Stimulated activated CD4-positive, alpha-beta T cell treated with anti-CD3 and anti-CD28 coated beads, Interleukin-4, amount 100 ng/mL, for 48 hours (primary cell): ENCODE data around the gene SMOC2.

Source experiments
- DNase-seq, 2 donors: peaks; one replicate each; pipeline ENCODE4 v3.0.0-alpha.2; 2020; ENCODE audit warnings: low read depth in 2 of 2

Gene SMOC2

GRCh38 chr6:168480481-168480880, 39.5 kb downstream of the SMOC2 start:
- no peak for DNase-seq

GRCh38 chr6:168485818-168486217, 44.8 kb downstream of the SMOC2 start:
- no peak for DNase-seq

- DNase-seq: no peak
Observed at GRCh38 chr6:168490757-168491156, 49.8 kb downstream of the SMOC2 start.

- no peak for DNase-seq
Observed at GRCh38 chr6:168493976-168494375, 53.0 kb downstream of the SMOC2 start.

GRCh38 chr6:168494726-168495125, 53.7 kb downstream of the SMOC2 start:
- DNase-seq: no peak

GRCh38 chr6:168495133-168495532, 54.1 kb downstream of the SMOC2 start:
- no peak for DNase-seq

GRCh38 chr6:168495636-168496035, 54.7 kb downstream of the SMOC2 start:
- DNase-seq: no peak

- no peak for DNase-seq
Observed at GRCh38 chr6:168496139-168496996, 55.4 kb downstream of the SMOC2 start.

GRCh38 chr6:168496997-168497331, 56.0 kb downstream of the SMOC2 start:
- DNase-seq: no peak

- DNase-seq: no peak
Observed at GRCh38 chr6:168497381-168497780, 56.4 kb downstream of the SMOC2 start.

- DNase-seq: no peak
Observed at GRCh38 chr6:168498161-168498843, 57.3 kb downstream of the SMOC2 start.

- DNase-seq: no peak
Observed at GRCh38 chr6:168499045-168499650, 58.2 kb downstream of the SMOC2 start.

- DNase-seq: no peak
Observed at GRCh38 chr6:168500519-168500918, 59.5 kb downstream of the SMOC2 start.

GRCh38 chr6:168501561-168501960, 60.6 kb downstream of the SMOC2 start:
- no peak for DNase-seq

GRCh38 chr6:168504366-168504765, 63.4 kb downstream of the SMOC2 start:
- DNase-seq: no peak

- DNase-seq: no peak
Observed at GRCh38 chr6:168506460-168506859, 65.5 kb downstream of the SMOC2 start.

GRCh38 chr6:168507297-168507696, 66.3 kb downstream of the SMOC2 start:
- no peak for DNase-seq

- no peak for DNase-seq
Observed at GRCh38 chr6:168507730-168508129, 66.7 kb downstream of the SMOC2 start.

GRCh38 chr6:168508903-168509302, 67.9 kb downstream of the SMOC2 start:
- DNase-seq: no peak

GRCh38 chr6:168513766-168514165, 72.8 kb downstream of the SMOC2 start:
- no peak for DNase-seq

GRCh38 chr6:168514216-168514615, 73.2 kb downstream of the SMOC2 start:
- no peak for DNase-seq

GRCh38 chr6:168515376-168515775, 74.4 kb downstream of the SMOC2 start:
- no peak for DNase-seq
